A673 (cell line): ENCODE results near the gene NEO1. TPM values are rescaled to one million over a fixed set of nuclear protein-coding genes. Genes with fewer than 3 reads are reported as not detected.

ENCODE experiments used
- BruUV-seq: library from RNA; stranded (reverse); fragments of 400-500 nt; replicated peaks from 2 replicates; lab custom pipeline; 2021; lab: Mats Ljungman, UMichigan
- CTCF ChIA-PET: fragments of 300-600 bp; sonication (Branson Sonifier 250); formaldehyde crosslinking; loops from one replicate; lab custom pipeline; 2022; ENCODE audit warnings: antibody characterized with exemption; lab: Charles Lee
- POLR2A ChIA-PET: fragments of 300-600 bp; sonication (Branson Sonifier 250); formaldehyde crosslinking; loops from one replicate; lab custom pipeline; 2022; ENCODE audit warnings: antibody characterized with exemption; ENCODE audit not compliant: low non-redundant PET; lab: Charles Lee
- DNase-seq: peaks from one replicate; pipeline ENCODE4 v3.0.0-alpha.2; 2015; ENCODE audit warnings: low spot score
- H3K27ac ChIP-seq: fragments of 200-600 bp; sonication (generic); 2 replicates; pipeline ENCODE4 v1.5.1; 2016; ENCODE audit warnings: mixed run types, low read depth, mild to moderate bottlenecking, mixed read lengths, antibody characterized with exemption, low read length; ENCODE audit not compliant: poor library complexity, severe bottlenecking
- H3K27me3 ChIP-seq: fragments of 200-600 bp; sonication (generic); replicated peaks from 2 replicates; pipeline ENCODE4 v1.6.1; 2017; ENCODE audit warnings: mixed run types, low read depth, mild to moderate bottlenecking, mixed read lengths, antibody characterized with exemption, low read length; ENCODE audit not compliant: insufficient read depth, poor library complexity
- H3K36me3 ChIP-seq: fragments of 200-600 bp; sonication (generic); 2 replicates; pipeline ENCODE4 v1.6.1; 2016; ENCODE audit warnings: mixed run types, mild to moderate bottlenecking, mixed read lengths, antibody characterized with exemption, low read length; ENCODE audit not compliant: insufficient read depth, poor library complexity, severe bottlenecking
- H3K4me1 ChIP-seq: fragments of 200-600 bp; sonication (generic); 2 replicates; pipeline ENCODE4 v1.6.1; 2017; ENCODE audit warnings: mixed run types, mild to moderate bottlenecking, mixed read lengths, antibody characterized with exemption, low read length; ENCODE audit not compliant: insufficient read depth, poor library complexity, severe bottlenecking
- H3K4me3 ChIP-seq: fragments of 200-600 bp; sonication (generic); 2 replicates; pipeline ENCODE4 v1.5.1; 2016; ENCODE audit warnings: low read depth, mixed run types, mild to moderate bottlenecking, mixed read lengths, low read length; ENCODE audit not compliant: poor library complexity, severe bottlenecking
- H3K9me3 ChIP-seq: fragments of 200-600 bp; sonication (generic); 2 replicates; pipeline ENCODE4 v1.6.1; 2016; ENCODE audit warnings: mixed run types, low read depth, mild to moderate bottlenecking, mixed read lengths, antibody characterized with exemption, low read length; ENCODE audit not compliant: poor library complexity, severe bottlenecking
- EZH2 ChIP-seq: fragments of 200-600 bp; sonication (generic); IDR thresholded peaks from 2 replicates; pipeline ENCODE4 v1.6.1; 2017; ENCODE audit warnings: borderline replicate concordance, low read depth, mild to moderate bottlenecking, mixed read lengths, antibody characterized with exemption, low read length; ENCODE audit not compliant: poor library complexity, severe bottlenecking
- intact Hi-C: fragments of 100-400 bp; cut with micrococcal nuclease; formaldehyde crosslinking; loops from one replicate; pipeline ENCODE4 v1.10.0; 2022; ENCODE audit not compliant: unreplicated experiment
- total RNA-seq: library from RNA; stranded (reverse); gene quantifications from 2 replicates; pipeline ENCODE4 v1.2.3, GENCODE V29; 2021
- TF ChIP-seq, protein P1 (sequence below): fragments of 300-800, 200-600 bp; sonication (generic); conservative IDR thresholded peaks from 2 replicates; pipeline ENCODE4 v1.5.1; 2017; ENCODE audit warnings: low read depth, mild to moderate bottlenecking, antibody characterized with exemption, low read length, moderate library complexity, mixed read lengths

The NEO1 gene
- total RNA-seq, 1 experiment from 2014 or later = 72.6 TPM

DNA sequence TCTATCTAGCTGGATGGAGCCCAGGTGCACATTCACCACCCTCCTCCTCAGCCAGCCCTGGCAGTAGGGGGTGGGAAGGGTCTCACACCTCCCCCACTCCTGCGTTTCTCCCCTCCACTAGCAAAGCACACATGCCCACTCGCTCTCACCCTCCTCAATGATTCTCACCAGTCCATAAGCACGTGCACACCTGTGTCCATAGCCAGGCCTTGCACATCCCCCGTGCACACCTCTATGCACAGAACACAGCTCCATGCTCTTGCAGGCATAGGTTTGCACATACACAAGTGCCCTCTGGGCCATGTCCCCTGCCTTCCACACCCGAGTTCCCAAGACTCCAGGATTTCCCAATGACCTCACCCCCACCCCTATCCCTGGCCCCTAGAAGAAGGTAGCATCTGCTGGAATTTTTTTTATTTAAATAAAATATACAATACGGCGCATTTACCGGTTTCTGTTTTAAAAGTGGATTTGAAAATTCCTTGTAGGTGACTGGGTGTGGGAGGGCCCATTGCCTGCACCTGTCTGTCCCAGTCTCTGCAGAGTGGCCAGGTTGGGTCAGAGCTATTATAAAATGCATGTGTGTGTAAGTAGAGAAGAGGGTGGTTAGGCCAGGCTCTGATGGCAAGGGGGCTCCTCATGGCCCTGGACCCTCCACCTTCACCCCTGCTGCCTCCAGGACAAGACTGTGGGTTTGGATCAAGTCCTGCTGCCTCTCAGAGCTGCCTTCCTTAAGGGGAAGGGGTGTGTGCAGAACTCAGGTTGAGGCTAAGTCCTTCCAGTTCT is 267.4 kb downstream of the NEO1 start:
- no peak overlapping the region for H3K4me3 ChIP-seq
- H3K36me3 ChIP-seq = no peaks in the 10 kb centered on the region
- no peak overlapping the region for H3K27ac ChIP-seq
- H3K9me3 ChIP-seq = no peaks in the 10 kb centered on the region
- POLR2A ChIA-PET = no interaction called here
- intact Hi-C loops = no loop called here
- CTCF ChIA-PET = no interaction called here
- no TSS peak for BruUV-seq
- TF ChIP-seq, protein P1, sequence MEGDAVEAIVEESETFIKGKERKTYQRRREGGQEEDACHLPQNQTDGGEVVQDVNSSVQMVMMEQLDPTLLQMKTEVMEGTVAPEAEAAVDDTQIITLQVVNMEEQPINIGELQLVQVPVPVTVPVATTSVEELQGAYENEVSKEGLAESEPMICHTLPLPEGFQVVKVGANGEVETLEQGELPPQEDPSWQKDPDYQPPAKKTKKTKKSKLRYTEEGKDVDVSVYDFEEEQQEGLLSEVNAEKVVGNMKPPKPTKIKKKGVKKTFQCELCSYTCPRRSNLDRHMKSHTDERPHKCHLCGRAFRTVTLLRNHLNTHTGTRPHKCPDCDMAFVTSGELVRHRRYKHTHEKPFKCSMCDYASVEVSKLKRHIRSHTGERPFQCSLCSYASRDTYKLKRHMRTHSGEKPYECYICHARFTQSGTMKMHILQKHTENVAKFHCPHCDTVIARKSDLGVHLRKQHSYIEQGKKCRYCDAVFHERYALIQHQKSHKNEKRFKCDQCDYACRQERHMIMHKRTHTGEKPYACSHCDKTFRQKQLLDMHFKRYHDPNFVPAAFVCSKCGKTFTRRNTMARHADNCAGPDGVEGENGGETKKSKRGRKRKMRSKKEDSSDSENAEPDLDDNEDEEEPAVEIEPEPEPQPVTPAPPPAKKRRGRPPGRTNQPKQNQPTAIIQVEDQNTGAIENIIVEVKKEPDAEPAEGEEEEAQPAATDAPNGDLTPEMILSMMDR = no peak
- TF ChIP-seq EZH2 = no peak
- H3K27me3 ChIP-seq = no peaks in the 10 kb centered on the region
- DNase-seq = no peak
- no peaks in the 10 kb centered on the region for H3K4me1 ChIP-seq

DNA sequence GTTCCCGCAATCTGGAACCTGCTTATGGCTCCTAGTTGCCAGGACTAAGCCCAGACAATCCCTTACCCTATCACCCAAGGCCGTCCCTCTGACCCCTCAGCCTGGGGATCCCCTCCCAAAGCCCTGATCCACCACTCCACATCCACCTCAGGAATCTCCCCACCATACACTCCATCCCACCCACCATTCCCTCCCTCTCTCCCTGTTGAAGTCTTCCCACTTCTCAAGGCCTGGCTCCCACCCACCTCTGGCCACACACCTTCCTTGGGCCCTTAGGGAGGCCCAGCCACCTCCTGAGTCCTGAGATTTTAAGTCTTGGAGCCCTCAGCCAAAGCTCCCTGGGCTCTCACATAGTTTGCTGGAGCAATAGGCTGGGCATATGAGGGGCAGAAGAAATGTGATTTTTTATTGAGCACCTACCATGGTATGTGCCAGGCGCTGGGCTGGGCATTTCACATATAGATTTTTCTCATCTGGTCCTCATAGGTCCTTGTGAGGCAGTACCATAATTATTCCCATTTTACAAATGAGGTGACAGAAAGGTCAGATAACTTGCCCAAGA is 268.4 kb downstream of the NEO1 start:
- no TSS peak for BruUV-seq
- Histone ChIP-seq H3K27me3 (no peaks in the 10 kb centered on the region), H3K36me3 (no peaks in the 10 kb centered on the region), H3K4me3 (no peak overlapping the region), H3K9me3 (no peaks in the 10 kb centered on the region), H3K27ac (no peak overlapping the region), H3K4me1 (peaks cover 3% of the 10 kb centered on the region)
- ChIA-PET CTCF (no interaction called here), POLR2A (no interaction called here)
- TF ChIP-seq EZH2 = no peak
- TF ChIP-seq, protein P1 = no peak
- DNase-seq = no peak
- intact Hi-C loops = no loop called here

DNA sequence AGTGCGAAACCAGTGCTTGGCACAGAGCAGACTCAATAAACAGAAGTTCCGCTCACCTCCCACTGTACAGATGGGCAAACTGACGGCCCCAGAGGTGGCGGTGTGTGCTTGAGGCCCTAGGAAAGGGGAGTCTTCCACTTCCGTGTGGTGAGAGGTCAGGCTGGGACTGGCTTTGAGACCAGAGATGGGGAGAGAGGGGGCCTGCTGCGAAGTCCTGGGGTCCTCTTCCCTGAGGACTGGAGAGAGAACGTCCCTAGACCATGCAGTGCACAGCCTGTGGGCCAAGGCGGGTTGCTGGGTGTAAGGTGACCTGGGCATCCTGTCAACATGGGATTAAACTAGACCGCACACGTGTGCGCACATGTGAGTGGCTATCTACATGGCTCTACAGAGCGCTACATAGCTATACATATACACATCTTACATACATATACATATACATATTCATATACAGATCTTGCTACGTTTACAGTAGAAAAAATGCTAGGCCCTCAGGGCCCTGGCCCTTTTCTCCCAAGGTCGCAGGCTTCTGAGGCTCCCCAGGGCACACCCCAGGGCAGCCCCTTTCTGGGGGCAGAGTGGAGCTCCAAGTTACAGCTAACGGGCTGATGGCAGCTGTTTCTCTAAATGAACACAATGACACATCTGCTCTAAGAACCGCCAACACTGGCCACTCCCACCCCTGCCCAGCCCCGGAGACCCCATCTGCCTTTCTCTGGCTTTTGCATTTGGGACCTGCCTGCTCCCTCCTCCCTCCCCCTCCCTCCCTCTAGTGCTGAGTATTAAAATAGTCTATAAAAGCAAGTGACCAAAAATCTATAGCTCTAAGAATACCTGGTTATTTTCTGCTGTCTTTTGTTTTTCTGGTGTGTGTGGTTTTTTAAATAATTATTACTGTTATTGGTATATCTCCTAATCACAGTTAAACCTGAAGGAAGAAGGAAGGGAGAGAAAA is 269.5 kb downstream of the NEO1 start:
- no peak for DNase-seq
- intact Hi-C loops = no loop called here
- Histone ChIP-seq H3K36me3 (no peaks in the 10 kb centered on the region), H3K27ac (no peak overlapping the region), H3K4me1 (peaks cover 9% of the 10 kb centered on the region), H3K27me3 (no peaks in the 10 kb centered on the region), H3K9me3 (no peaks in the 10 kb centered on the region), H3K4me3 (no peak overlapping the region)
- no TSS peak for BruUV-seq
- ChIA-PET POLR2A (no interaction called here), CTCF (no interaction called here)
- TF ChIP-seq, protein P1 = no peak
- no peak for TF ChIP-seq EZH2
